Renal cortex interstitium (tissue), 11 donors: ENCODE measurements around the gene HMCN2. TPM values are rescaled to one million over a fixed set of nuclear protein-coding genes. Genes with fewer than 3 reads are reported as not detected.
"Not testable (repeated sequence)": the region's sequence is repeated elsewhere in the genome, so short reads cannot be mapped to it uniquely, and the experiment has no call there.

Source experiments
- DNase-seq, 11 donors: peaks; one replicate each; pipeline ENCODE4 v3.0.0-alpha.2; 2013; ENCODE audit warnings: low read depth in 9 of 11, low spot score in 4 of 11; ENCODE audit errors: extremely low read depth in 1 of 11
- polyA plus RNA-seq, 3 donors: library from polyadenylated mRNA; unstranded; fragments of 120-200 nt; gene quantifications; one replicate each; pipeline ENCODE4 v1.2.1, GENCODE V29; 2013; ENCODE audit not compliant: insufficient read length in 3 of 3

The HMCN2 gene
- polyA plus RNA-seq, 3 donors: 0.76 to 1.6 (median 1.3) TPM

GRCh38 chr9:130336027-130336610 lies 70.6 kb downstream of the HMCN2 start:
- no peak for DNase-seq

GRCh38 chr9:130336885-130337284 lies 71.3 kb downstream of the HMCN2 start:
- peak in 4 of 11 donors; percentile 13 to 53 (median 40) for DNase-seq

- no peak for DNase-seq
Observed at GRCh38 chr9:130337318-130337717, 71.8 kb downstream of the HMCN2 start.

DNA sequence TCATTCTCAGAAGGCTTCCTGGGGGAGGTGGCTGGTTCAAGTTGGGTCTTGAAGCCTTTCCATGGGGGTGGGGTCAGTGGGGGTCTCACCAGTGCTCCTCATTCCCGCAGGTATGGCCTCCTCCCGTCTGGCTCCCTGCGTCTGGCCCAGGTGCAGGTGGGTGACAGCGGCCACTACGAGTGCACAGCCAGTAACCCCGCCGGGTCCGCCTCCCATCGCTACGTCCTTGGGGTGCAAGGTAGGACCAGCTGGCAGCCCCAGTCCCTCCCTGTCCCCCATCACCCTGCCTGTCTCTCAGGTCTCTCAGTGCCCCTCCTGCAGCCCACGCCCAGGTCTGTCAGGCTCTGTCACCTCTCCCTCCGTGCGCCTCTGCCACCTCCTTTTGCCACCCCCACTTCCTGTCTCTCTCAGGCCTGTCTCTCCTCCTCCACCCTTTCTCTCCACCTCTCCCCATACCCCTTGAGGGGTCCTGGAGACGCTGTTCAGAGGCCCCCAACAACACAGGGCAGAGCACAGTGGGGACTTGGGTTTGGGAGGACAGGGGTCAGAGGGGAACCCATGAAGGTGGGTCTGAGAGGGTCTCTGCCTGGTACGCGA lies 72.3 kb downstream of the HMCN2 start:
- no peak for DNase-seq

- not testable (repeated sequence) for DNase-seq
Observed at GRCh38 chr9:130338891-130339290, 73.3 kb downstream of the HMCN2 start.

DNA sequence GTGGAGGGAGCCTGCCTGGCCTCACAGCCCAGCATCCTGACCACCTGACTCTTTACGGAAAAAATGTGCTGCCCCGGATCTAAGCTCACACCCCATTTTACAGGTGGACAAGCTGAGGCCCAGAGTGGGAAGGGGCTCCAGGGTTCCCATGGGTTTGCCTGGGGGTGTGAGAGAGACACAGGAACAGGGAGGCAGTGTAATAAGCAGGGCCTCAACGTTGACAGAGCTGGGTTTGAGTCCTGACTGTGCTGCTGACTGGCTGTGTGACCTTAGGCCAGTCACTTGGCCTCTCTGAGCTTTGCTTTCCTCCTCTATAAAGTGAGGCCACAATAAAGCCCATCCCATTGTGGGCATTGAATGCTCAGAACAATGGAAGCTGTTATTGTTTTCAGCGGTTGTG lies 73.7 kb downstream of the HMCN2 start:
- DNase-seq: no peak

GRCh38 chr9:130340011-130340410 lies 74.5 kb downstream of the HMCN2 start:
- no peak for DNase-seq

- not testable (repeated sequence) for DNase-seq
Observed at GRCh38 chr9:130340557-130340956, 75.0 kb downstream of the HMCN2 start.

DNA sequence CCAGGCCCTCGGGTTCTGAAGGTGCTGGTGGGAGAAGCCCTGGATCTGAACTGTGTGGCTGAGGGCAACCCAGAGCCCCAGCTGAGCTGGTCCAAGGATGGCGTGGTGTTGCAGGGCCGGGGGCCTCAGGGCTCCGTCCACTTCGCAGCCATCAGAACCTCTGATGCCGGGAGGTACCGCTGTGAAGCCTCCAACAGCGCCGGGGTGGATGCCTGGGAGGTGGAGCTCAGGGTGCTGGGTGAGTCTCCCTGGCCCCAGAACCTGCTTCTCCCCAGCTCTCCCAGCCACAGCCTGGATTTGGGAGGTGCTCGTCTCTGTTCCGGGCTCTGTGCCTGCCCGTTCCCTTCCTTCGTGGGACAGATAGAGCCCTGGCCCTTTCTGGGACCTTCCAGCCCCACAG lies 75.6 kb downstream of the HMCN2 start:
- no peak for DNase-seq

DNA sequence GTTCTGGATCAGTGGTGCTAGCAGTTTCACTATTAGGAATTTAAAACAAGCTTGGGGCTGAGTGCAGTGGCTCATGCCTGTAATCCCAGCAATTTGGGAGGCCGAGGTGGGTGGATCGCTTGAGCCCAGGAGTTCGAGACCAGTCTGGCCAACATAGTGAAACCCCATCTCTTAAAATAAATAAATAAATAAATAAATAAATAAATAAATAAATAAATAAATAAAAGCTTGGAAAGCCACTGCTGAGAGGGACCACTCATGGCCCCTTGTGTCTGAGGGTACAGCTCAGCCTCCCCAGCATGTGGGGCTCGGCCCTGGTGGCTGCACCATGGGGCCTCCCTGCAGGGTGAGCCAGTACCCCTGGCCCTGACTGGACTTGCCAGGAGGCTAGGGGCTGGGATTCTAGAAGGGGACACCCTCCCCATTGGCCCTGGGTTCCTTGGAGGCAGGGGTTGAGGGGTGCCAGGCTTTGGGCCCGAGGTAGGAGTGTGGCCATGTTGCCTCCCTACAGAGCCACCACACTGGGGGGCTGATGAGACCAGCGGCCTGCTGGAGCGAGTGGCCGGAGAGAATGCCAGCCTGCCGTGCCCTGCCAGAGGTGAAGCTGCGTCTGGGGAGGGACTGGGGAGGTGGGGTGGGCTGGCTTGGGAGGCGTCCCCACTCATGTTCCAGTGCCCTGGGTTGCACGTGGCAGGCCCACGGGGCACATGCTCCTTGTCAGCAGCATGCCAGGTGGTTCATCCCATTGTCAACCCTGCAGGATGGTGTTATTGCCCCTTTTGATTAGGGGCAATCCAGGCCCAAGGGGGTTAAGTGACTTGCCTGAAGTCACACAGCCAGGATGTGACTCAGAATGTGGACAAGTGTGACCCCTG lies 76.5 kb downstream of the HMCN2 start:
- DNase-seq: no peak

GRCh38 chr9:130342714-130343085 lies 77.1 kb downstream of the HMCN2 start:
- no peak for DNase-seq

- no peak for DNase-seq
Observed at GRCh38 chr9:130343445-130343918, 77.9 kb downstream of the HMCN2 start.

GRCh38 chr9:130344366-130344765 lies 78.8 kb downstream of the HMCN2 start:
- no peak for DNase-seq

DNA sequence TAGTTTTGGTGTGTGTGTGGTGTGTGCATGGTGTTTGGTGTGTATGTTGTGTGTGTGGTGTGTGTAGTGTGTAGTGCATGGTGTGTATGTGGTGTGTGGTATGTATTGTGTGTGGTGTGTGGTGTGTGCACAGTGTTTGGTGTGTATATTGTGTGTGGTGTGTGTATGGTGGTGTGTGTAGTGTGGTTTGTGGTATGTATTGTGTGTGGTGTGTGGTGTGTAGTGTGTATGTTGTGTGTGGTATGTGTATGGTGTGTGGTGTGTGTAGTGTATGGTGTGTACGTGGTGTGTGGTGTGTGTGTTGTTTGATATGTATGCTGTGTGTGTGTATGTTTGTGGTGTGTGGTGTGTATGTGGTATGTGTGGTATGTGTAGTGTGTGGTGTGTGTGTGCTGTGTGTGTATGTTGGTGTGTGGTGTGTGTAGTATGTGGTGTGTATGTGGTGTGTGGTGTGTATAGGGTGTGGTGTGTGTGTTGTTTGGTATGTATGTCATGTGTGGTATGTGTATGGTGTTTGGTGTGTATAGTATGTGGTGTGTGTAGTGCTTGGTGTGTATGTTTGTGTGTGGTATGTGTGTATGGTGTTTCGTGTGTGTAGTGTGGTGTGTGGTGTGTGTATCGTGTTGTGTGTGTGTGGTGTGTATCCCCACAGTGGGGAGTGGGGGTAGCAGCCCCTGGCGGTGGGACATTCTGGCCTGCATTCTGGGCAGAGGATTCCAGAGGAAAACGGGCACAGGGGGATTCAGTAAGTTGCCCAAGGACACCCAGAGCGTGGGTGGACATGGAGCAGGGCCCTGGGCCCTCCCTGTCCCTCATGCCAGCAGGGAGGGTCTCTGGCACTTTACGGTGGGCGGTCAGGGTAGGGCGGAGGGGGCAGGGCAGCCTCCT lies 79.7 kb downstream of the HMCN2 start:
- no peak for DNase-seq

- no peak for DNase-seq
Observed at GRCh38 chr9:130345897-130346385, 80.4 kb downstream of the HMCN2 start.

- no peak for DNase-seq
Observed at GRCh38 chr9:130346431-130346830, 80.9 kb downstream of the HMCN2 start.

DNA sequence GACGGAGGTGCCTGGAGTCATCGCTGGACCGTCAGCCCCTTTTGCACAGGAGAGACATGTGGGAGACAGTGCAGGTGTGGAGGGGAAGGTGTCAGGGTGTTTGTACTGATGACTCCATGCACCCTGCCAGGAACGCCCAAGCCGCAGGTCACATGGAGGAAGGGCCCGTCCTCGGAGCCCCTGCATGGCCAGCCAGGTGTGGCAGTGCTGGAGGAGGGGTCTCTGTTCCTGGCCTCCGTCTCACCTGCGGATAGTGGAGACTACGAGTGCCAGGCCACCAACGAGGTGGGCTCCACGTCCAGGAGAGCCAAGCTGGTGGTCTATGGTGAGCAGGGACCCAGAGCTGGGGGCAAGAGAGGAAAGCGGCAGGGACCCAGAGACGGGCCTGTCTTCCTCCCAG lies 81.5 kb downstream of the HMCN2 start:
- DNase-seq: no peak

DNA sequence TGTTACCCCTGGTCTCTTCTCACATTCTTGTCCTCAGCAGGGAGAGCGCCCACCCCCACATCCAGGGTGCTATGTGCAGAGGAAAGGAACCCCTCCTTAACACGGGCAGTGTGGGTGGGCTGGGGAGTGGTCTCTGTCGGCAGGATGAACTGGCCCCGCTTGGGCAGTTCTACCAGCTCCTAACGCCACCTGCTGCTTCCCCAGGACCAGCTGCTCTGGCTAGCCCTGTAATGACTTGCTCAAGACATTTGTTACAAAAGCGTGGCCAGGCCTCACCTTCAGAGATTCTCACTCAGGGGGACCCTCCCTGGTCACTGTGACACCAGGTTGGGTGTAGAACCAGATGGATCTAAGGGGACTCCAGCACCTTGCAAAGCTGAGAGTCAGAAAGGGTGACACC lies 82.4 kb downstream of the HMCN2 start:
- DNase-seq: no peak

GRCh38 chr9:130348341-130348740 lies 82.8 kb downstream of the HMCN2 start:
- no peak for DNase-seq
